GM12892 (cell line): ENCODE data around the gene PARP15.

Experiments used
- POLR2A ChIP-seq: IDR thresholded peaks from 2 replicates; pipeline ENCODE4 v1.6.1; 2011; ENCODE audit warnings: low read depth, low read length, control low read depth
- POLR2AphosphoS5 ChIP-seq: IDR thresholded peaks from 2 replicates; pipeline ENCODE4 v1.6.1; 2011; ENCODE audit warnings: low read depth, low read length, control low read depth
- TAF1 ChIP-seq: IDR thresholded peaks from 2 replicates; pipeline ENCODE4 v1.6.1; 2011; ENCODE audit warnings: low read depth, mild to moderate bottlenecking, control low read depth, low read length, borderline replicate concordance

DNA sequence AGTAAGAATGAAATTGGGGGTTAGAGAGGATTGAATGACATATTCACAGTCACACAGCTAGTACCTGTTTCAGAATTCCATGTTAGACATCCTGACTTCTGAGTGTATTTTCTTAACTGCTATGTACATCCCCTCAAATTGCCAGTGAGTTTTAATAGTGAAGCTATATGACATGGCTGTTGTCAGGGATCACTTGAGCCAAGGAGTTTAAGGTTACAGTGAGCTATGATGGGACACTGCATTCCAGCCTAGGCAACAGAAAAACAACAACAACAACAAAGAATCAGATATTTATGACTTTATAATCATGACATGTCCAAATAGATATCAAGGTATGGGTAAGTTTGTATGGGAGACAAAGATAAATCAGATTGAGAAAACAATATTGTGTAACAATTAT lies 16.6 kb downstream of the PARP15 start:
- TF ChIP-seq POLR2A (no peak), TAF1 (no peak), POLR2AphosphoS5 (no peak)
